Skeletal muscle tissue (tissue), 4 donors: Measurements from ENCODE around the gene CEP68. TPM values are rescaled to one million over a fixed set of nuclear protein-coding genes. Genes with fewer than 3 reads are reported as not detected.

ENCODE experiments used
- H3K27ac ChIP-seq: one replicate; pipeline ENCODE4 v1.7.0; 2013; ENCODE audit warnings: mild to moderate bottlenecking, low read depth, low read length, inconsistent platforms
- H3K27me3 ChIP-seq, 3 donors: one replicate each; pipeline ENCODE4 v1.7.0; 2013; ENCODE audit warnings: low read length in 3 of 3; ENCODE audit not compliant: control insufficient read depth in 3 of 3, insufficient read depth in 3 of 3
- H3K36me3 ChIP-seq, 3 donors: one replicate each; pipeline ENCODE4 v1.7.0; 2013; ENCODE audit warnings: low read length in 3 of 3; ENCODE audit not compliant: control insufficient read depth in 3 of 3, insufficient read depth in 3 of 3
- H3K4me1 ChIP-seq, 3 donors: one replicate each; pipeline ENCODE4 v1.7.0; 2013; ENCODE audit warnings: low read length in 3 of 3, mild to moderate bottlenecking in 3 of 3; ENCODE audit not compliant: control insufficient read depth in 3 of 3, insufficient read depth in 3 of 3
- H3K4me3 ChIP-seq, 3 donors: one replicate each; pipeline ENCODE4 v1.7.0; 2013; ENCODE audit warnings: low read length in 3 of 3
- H3K9ac ChIP-seq, 3 donors: one replicate each; pipeline ENCODE4 v1.7.0; 2013; ENCODE audit warnings: low read length in 3 of 3, mild to moderate bottlenecking in 3 of 3, moderate library complexity in 2 of 3, low read depth in 1 of 3
- H3K9me3 ChIP-seq, 3 donors: one replicate each; pipeline ENCODE4 v1.7.0; 2013; ENCODE audit warnings: low read length in 3 of 3; ENCODE audit not compliant: control insufficient read depth in 3 of 3
- total RNA-seq: library from RNA; depleted of rRNA; stranded (reverse); fragments of >200 nt; gene quantifications from one replicate; pipeline ENCODE4 v1.2.3, GENCODE V29; 2014
- donor health status: Osteomylitis.

The CEP68 gene
- total RNA-seq, 1 donor from 2014 or later = 27.1 TPM

GRCh38 chr2:65040400-65041261 lies 15.6 kb upstream of the CEP68 start:
- Histone ChIP-seq H3K9me3 (no peaks in the 10 kb centered on the region), H3K27ac (no peak overlapping the region), H3K36me3 (peaks cover 0 to 6% (median 2%) of the 10 kb centered on the region in 3 donors), H3K9ac (peak overlapping the region in 2 of 3 donors; percentile 33 to 40), H3K27me3 (no peaks in the 10 kb centered on the region), H3K4me1 (peaks cover 3 to 6% (median 4%) of the 10 kb centered on the region in 3 donors), H3K4me3 (peak overlapping the region; percentile 3 to 62 (median 39))

GRCh38 chr2:65043001-65043400 lies 13.2 kb upstream of the CEP68 start:
- Histone ChIP-seq H3K27ac (no peak overlapping the region), H3K27me3 (no peaks in the 10 kb centered on the region), H3K4me3 (no peak overlapping the region), H3K9ac (peak overlapping the region in 1 of 3 donors; percentile 25), H3K9me3 (no peaks in the 10 kb centered on the region), H3K36me3 (peaks cover 0 to 2% (median 2%) of the 10 kb centered on the region in 3 donors), H3K4me1 (peaks cover 3 to 7% (median 6%) of the 10 kb centered on the region in 3 donors)

GRCh38 chr2:65044097-65044735 lies 12.0 kb upstream of the CEP68 start:
- H3K4me3 ChIP-seq = no peak overlapping the region
- peaks cover 3 to 7% (median 6%) of the 10 kb centered on the region in 3 donors for H3K4me1 ChIP-seq
- no peaks in the 10 kb centered on the region for H3K9me3 ChIP-seq
- H3K36me3 ChIP-seq = peaks cover 1 to 2% (median 2%) of the 10 kb centered on the region in 3 donors
- H3K27me3 ChIP-seq = no peaks in the 10 kb centered on the region
- H3K9ac ChIP-seq = no peak overlapping the region
- no peak overlapping the region for H3K27ac ChIP-seq

GRCh38 chr2:65045651-65046050 lies 10.6 kb upstream of the CEP68 start:
- H3K4me1 ChIP-seq = peaks cover 0 to 3% (median 1%) of the 10 kb centered on the region in 3 donors
- H3K9me3 ChIP-seq = no peaks in the 10 kb centered on the region
- no peak overlapping the region for H3K27ac ChIP-seq
- no peak overlapping the region for H3K9ac ChIP-seq
- H3K36me3 ChIP-seq = peaks cover 2 to 5% (median 2%) of the 10 kb centered on the region in 3 donors
- no peak overlapping the region for H3K4me3 ChIP-seq
- no peaks in the 10 kb centered on the region for H3K27me3 ChIP-seq

- Histone ChIP-seq H3K36me3 (peaks cover 2 to 5% (median 2%) of the 10 kb centered on the region in 3 donors), H3K9ac (no peak overlapping the region), H3K9me3 (no peaks in the 10 kb centered on the region), H3K4me3 (no peak overlapping the region), H3K4me1 (peaks cover 0 to 3% (median 0%) of the 10 kb centered on the region in 3 donors), H3K27ac (peak overlapping the region; percentile 10), H3K27me3 (no peaks in the 10 kb centered on the region)
Measured at GRCh38 chr2:65046633-65047407, 9.4 kb upstream of the CEP68 start.

- Histone ChIP-seq H3K4me3 (no peak overlapping the region), H3K9me3 (no peaks in the 10 kb centered on the region), H3K4me1 (peaks cover 0 to 3% (median 0%) of the 10 kb centered on the region in 3 donors), H3K27ac (no peak overlapping the region), H3K9ac (no peak overlapping the region), H3K36me3 (peaks cover under 1 to 5% (median 2%) of the 10 kb centered on the region in 3 donors), H3K27me3 (no peaks in the 10 kb centered on the region)
Measured at GRCh38 chr2:65049010-65049639, 7.1 kb upstream of the CEP68 start.

- Histone ChIP-seq H3K4me1 (peaks cover 7 to 16% (median 11%) of the 10 kb centered on the region in 3 donors), H3K27me3 (no peaks in the 10 kb centered on the region), H3K4me3 (no peak overlapping the region), H3K36me3 (peaks cover 0 to 5% (median 0%) of the 10 kb centered on the region in 3 donors), H3K9ac (no peak overlapping the region), H3K27ac (no peak overlapping the region), H3K9me3 (no peaks in the 10 kb centered on the region)
Measured at GRCh38 chr2:65050931-65051330, 5.3 kb upstream of the CEP68 start.

- H3K4me3 ChIP-seq = no peak overlapping the region
- H3K4me1 ChIP-seq = peaks cover 19 to 30% (median 21%) of the 10 kb centered on the region in 3 donors
Measured at GRCh38 chr2:65053199-65053598, 3.0 kb upstream of the CEP68 start.

GRCh38 chr2:65054749-65055421 lies 1.3 kb upstream of the CEP68 start:
- H3K27ac ChIP-seq = peak overlapping the region; percentile 93
- H3K27me3 ChIP-seq = no peaks in the 10 kb centered on the region

More at GRCh38 chr2:65053199-65053598, 3.0 kb upstream of the CEP68 start:
- Histone ChIP-seq H3K27ac (no peak overlapping the region), H3K9me3 (no peaks in the 10 kb centered on the region), H3K36me3 (peaks cover 0 to 5% (median 0%) of the 10 kb centered on the region in 3 donors), H3K27me3 (no peaks in the 10 kb centered on the region), H3K9ac (no peak overlapping the region)

More at GRCh38 chr2:65054749-65055421, 1.3 kb upstream of the CEP68 start:
- Histone ChIP-seq H3K9me3 (no peaks in the 10 kb centered on the region), H3K9ac (peak overlapping the region in 2 of 3 donors; percentile 84 to 91), H3K36me3 (no peaks in the 10 kb centered on the region), H3K4me3 (peak overlapping the region; percentile 85 to 88 (median 86)), H3K4me1 (peaks cover 33 to 44% (median 34%) of the 10 kb centered on the region in 3 donors)
